ENCODE results near the gene GRIK4. TPM values are rescaled to one million over a fixed set of nuclear protein-coding genes. Genes with fewer than 3 reads are reported as not detected.

The GRIK4 gene
- total and polyA plus RNA-seq, 9 of the 15 experiments (the other 6 are each of a cell fraction or from before 2014, with no cell fraction given), result not detected

DNA sequence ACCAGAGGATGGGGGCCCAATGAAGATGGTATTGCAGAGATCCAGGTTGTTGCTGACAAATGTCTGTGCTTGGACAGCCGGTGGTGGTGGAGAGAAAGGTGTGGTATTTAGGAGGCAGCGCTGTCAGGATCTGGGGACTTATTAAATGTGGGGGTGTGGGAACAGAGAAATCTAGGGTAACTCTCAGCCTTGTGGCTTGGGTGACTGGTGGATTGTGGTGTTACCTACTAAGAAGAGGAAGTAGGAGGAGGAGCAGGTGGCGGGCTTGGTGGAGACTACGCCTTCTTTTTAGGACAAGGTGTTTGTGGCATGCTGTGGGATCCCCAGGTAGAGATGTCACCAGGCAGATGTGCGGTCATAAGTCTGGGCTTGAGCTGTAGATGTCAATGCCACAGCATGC, 144.0 kb downstream of the GRIK4 start:
- Histone ChIP-seq H3K9me3 (replicated peaks; ENCODE audit: control insufficient read depth, insufficient read depth, low read depth, low read length) (no peaks in the 10 kb centered on the region), H3K9me1 (ENCODE audit: control insufficient read depth, insufficient read depth, low read length) (no peaks in the 10 kb centered on the region), H3K79me2 (ENCODE audit: control insufficient read depth, insufficient read depth, low read length) (no peaks in the 10 kb centered on the region), H3K4me2 (ENCODE audit: insufficient read depth, low read length) (no peak overlapping the region), H3K27me3 (ENCODE audit: control insufficient read depth in 2 of 2, insufficient read depth in 2 of 2, low read length in 2 of 2) (peaks cover 0 to 18% of the 10 kb centered on the region in 2 experiments; a peak in 3 of 5 replicates), H3K4me3 (no peak overlapping the region), H3K4me1 (replicated peaks in 1 of 2; ENCODE audit: control insufficient read depth in 2 of 2, insufficient read depth in 2 of 2, low read length in 2 of 2) (peaks cover 0 to 5% of the 10 kb centered on the region in 2 experiments; a peak in 2 of 5 replicates), H3K9ac (ENCODE audit: insufficient read depth in 1 of 2, low read depth in 2 of 2, low read length in 2 of 2) (no peak overlapping the region), H3K27ac (ENCODE audit: extremely low read depth, low read depth, low read length) (no peak overlapping the region), H4K20me1 (replicated peaks; ENCODE audit: control insufficient read depth, insufficient read depth, low read length) (0 out of 2 replicates have a peak, but pooled peaks cover 3% of the 10 kb centered on the region), H2AFZ (ENCODE audit: low read depth, low read length) (no peak overlapping the region), H3K36me3 (ENCODE audit: control insufficient read depth, insufficient read depth, low read length) (no peaks in the 10 kb centered on the region)
- ChIA-PET CTCF (ENCODE audit: low intra/inter-chr PET ratio) (no interaction called here), POLR2A (interaction anchor here (0.7 kb wide), 1 partner anchor 12 kb away, joined by 3 read pairs; no protein-coding TSS in a partner anchor)
- 0% methylated on average over 4 of the region's 5 CpGs for WGBS (ENCODE audit: insufficient coverage, low coverage, missing lambda C conversion rate)
- intact Hi-C loops (cut with micrococcal nuclease) (no loop called here), in situ Hi-C loops (cut with MboI) (no loop called here)
- no peak for DNase-seq (ENCODE audit: extremely low read depth in 1 of 4, low spot score in 3 of 4)
- BruUV-seq (replicated peaks), result no TSS peak
- FAIRE-seq, result no peak
- no peak for ATAC-seq
- no peak for TF ChIP-seq ZNF507 (tag; conservative IDR thresholded peaks at IDR 0.05)
- TF ChIP-seq ETV5 (CRISPR knock-in tag; IDR thresholded peaks at IDR 0.05; ENCODE audit: low read depth), result no peak
- no peak for TF ChIP-seq RBM14 (IDR thresholded peaks at IDR 0.05; ENCODE audit: borderline replicate concordance, insufficient read depth, low read depth, low read length)
- TF ChIP-seq RBM39 (optimal IDR thresholded peaks at IDR 0.05; ENCODE audit: low read depth, low read length), result no peak
- TF ChIP-seq WHSC1 (IDR thresholded peaks at IDR 0.05; ENCODE audit: low read length), result no peak
- no peak for TF ChIP-seq DEAF1 (CRISPR knock-in tag; IDR thresholded peaks at IDR 0.05)
- TF ChIP-seq HMGXB4 (CRISPR knock-in tag; IDR thresholded peaks at IDR 0.05), result no peak
- TF ChIP-seq CBFA2T2 (conservative IDR thresholded peaks at IDR 0.05), result no peak
- TF ChIP-seq, protein P1, sequence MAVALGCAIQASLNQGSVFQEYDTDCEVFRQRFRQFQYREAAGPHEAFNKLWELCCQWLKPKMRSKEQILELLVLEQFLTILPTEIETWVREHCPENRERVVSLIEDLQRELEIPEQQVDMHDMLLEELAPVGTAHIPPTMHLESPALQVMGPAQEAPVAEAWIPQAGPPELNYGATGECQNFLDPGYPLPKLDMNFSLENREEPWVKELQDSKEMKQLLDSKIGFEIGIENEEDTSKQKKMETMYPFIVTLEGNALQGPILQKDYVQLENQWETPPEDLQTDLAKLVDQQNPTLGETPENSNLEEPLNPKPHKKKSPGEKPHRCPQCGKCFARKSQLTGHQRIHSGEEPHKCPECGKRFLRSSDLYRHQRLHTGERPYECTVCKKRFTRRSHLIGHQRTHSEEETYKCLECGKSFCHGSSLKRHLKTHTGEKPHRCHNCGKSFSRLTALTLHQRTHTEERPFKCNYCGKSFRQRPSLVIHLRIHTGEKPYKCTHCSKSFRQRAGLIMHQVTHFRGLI (CRISPR knock-in tag; IDR thresholded peaks at IDR 0.05), result no peak
- no peak for TF ChIP-seq RFX7 (CRISPR knock-in tag; IDR thresholded peaks at IDR 0.05)
- TF ChIP-seq RBM17 (IDR thresholded peaks at IDR 0.05; ENCODE audit: borderline replicate concordance, low read depth, low read length), result no peak
- no peak for TF ChIP-seq SLC30A9 (CRISPR knock-in tag; IDR thresholded peaks at IDR 0.05)
- no peak for TF ChIP-seq ZNF551 (CRISPR knock-in tag; IDR thresholded peaks at IDR 0.05)
- TF ChIP-seq ZKSCAN3 (CRISPR knock-in tag; IDR thresholded peaks at IDR 0.05), result no peak

Data from K562 (cell line).